Type B pancreatic cell (in vitro differentiated cells): ENCODE results near the gene RAB30. TPM values are rescaled to one million over a fixed set of nuclear protein-coding genes. Genes with fewer than 3 reads are reported as not detected.

Experiments used
- DNase-seq: peaks from one replicate; pipeline ENCODE4 v3.0.0; 2021; ENCODE audit warnings: mixed read lengths; ENCODE audit not compliant: unreplicated experiment; ENCODE audit errors: extremely low spot score
- H3K27ac Mint-ChIP-seq: 2 replicates; pipeline ENCODE4 v1.8.0; 2021; ENCODE audit warnings: mild to moderate bottlenecking, mixed read lengths
- H3K27me3 Mint-ChIP-seq: 2 replicates; pipeline ENCODE4 v1.8.0; 2021; ENCODE audit warnings: mixed read lengths
- H3K36me3 Mint-ChIP-seq: 2 replicates; pipeline ENCODE4 v1.8.0; 2021; ENCODE audit warnings: mixed read lengths
- H3K4me1 Mint-ChIP-seq: one replicate; pipeline ENCODE4 v1.8.0; 2021; ENCODE audit warnings: mixed read lengths; ENCODE audit not compliant: unreplicated experiment
- H3K4me3 Mint-ChIP-seq: 2 replicates; pipeline ENCODE4 v1.8.0; 2021; ENCODE audit warnings: mild to moderate bottlenecking, mixed read lengths
- H3K9me3 Mint-ChIP-seq: 2 replicates; pipeline ENCODE4 v1.8.0; 2021; ENCODE audit warnings: mixed read lengths
- CTCF ChIP-seq: fragments of 200-600 bp; sonication (generic); conservative IDR thresholded peaks from 2 replicates; pipeline ENCODE4 v1.5.0; 2021; ENCODE audit warnings: antibody characterized with exemption, mild to moderate bottlenecking
- total RNA-seq: library from RNA; stranded (reverse); gene quantifications from 2 replicates; pipeline ENCODE4 v1.2.1, GENCODE V29; 2021; ENCODE audit warnings: low replicate concordance

RAB30 gene
- total RNA-seq, 1 donor from 2014 or later, result 13.8 TPM

GRCh38 chr11:82988936-82989627 is 82.6 kb downstream of the RAB30 start:
- peak overlapping the region; percentile 37 for H3K27ac Mint-ChIP-seq
- H3K36me3 Mint-ChIP-seq, result peaks cover 6% of the 10 kb centered on the region
- no peaks in the 10 kb centered on the region for H3K9me3 Mint-ChIP-seq
- H3K4me1 Mint-ChIP-seq, result peaks cover 16% of the 10 kb centered on the region
- no peak for DNase-seq
- no peak for TF ChIP-seq CTCF
- H3K27me3 Mint-ChIP-seq, result no peaks in the 10 kb centered on the region
- no peak overlapping the region for H3K4me3 Mint-ChIP-seq

- TF ChIP-seq CTCF, result no peak
- Mint-ChIP-seq H3K4me1 (peaks cover 16% of the 10 kb centered on the region), H3K9me3 (no peaks in the 10 kb centered on the region), H3K27ac (no peak overlapping the region), H3K36me3 (peaks cover 5% of the 10 kb centered on the region), H3K27me3 (no peaks in the 10 kb centered on the region), H3K4me3 (no peak overlapping the region)
- no peak for DNase-seq
Measured at GRCh38 chr11:82987997-82988396, 83.7 kb downstream of the RAB30 start.

GRCh38 chr11:82986446-82986845 is 85.3 kb downstream of the RAB30 start:
- Mint-ChIP-seq H3K27ac (no peak overlapping the region), H3K4me1 (peaks cover 16% of the 10 kb centered on the region), H3K27me3 (no peaks in the 10 kb centered on the region), H3K36me3 (peaks cover 11% of the 10 kb centered on the region), H3K9me3 (no peaks in the 10 kb centered on the region), H3K4me3 (no peak overlapping the region)
- no peak for DNase-seq
- TF ChIP-seq CTCF, result no peak

GRCh38 chr11:82981852-82982251 is 89.8 kb downstream of the RAB30 start:
- no peak for DNase-seq
- Mint-ChIP-seq H3K36me3 (peaks cover 14% of the 10 kb centered on the region), H3K27me3 (no peaks in the 10 kb centered on the region), H3K4me3 (no peak overlapping the region), H3K4me1 (no peaks in the 10 kb centered on the region), H3K27ac (no peak overlapping the region), H3K9me3 (no peaks in the 10 kb centered on the region)
- TF ChIP-seq CTCF, result no peak

- H3K27me3 Mint-ChIP-seq, result no peaks in the 10 kb centered on the region
- DNase-seq, result no peak
- no peak overlapping the region for H3K4me3 Mint-ChIP-seq
- H3K9me3 Mint-ChIP-seq, result no peaks in the 10 kb centered on the region
- H3K27ac Mint-ChIP-seq, result no peak overlapping the region
- peaks cover 14% of the 10 kb centered on the region for H3K36me3 Mint-ChIP-seq
- no peaks in the 10 kb centered on the region for H3K4me1 Mint-ChIP-seq
- TF ChIP-seq CTCF, result no peak
Measured at GRCh38 chr11:82980947-82981346, 90.8 kb downstream of the RAB30 start.
